ENCODE results near the gene DMXL1.

GRCh38 chr5:119276978-119277377 lies 206.1 kb downstream of the DMXL1 start:
- no peak for TF ChIP-seq CTCF (IDR thresholded peaks at IDR 0.05)
- no peak for TF ChIP-seq POLR2A (IDR thresholded peaks at IDR 0.05)
- no peak for TF ChIP-seq POLR2AphosphoS5 (IDR thresholded peaks at IDR 0.05; ENCODE audit: insufficient read depth in 1 of 2, low read depth in 1 of 2)

Measured in vagina (tissue), 2 donors.